ENCODE results near the gene GRK5.

- no peak for TF ChIP-seq CTCF (IDR thresholded peaks at IDR 0.05)
- no peak for TF ChIP-seq POLR2A (IDR thresholded peaks at IDR 0.05)
Measured at GRCh38 chr10:119469325-119469707, 261.9 kb downstream of the GRK5 start.

Measured in thyroid gland (tissue), 4 donors.